Caco-2 (cell line): ENCODE data around the gene RAB10. TPM values are rescaled to one million over a fixed set of nuclear protein-coding genes. Genes with fewer than 3 reads are reported as not detected.

ENCODE experiments used
- BruUV-seq: library from RNA; stranded (reverse); fragments of 400-500 nt; replicated peaks from 2 replicates; lab custom pipeline; 2021; lab: Mats Ljungman, UMichigan
- CTCF ChIA-PET: fragments of 300-600 bp; sonication (Branson Sonifier 250); formaldehyde crosslinking; loops from one replicate; lab custom pipeline; 2022; ENCODE audit warnings: antibody characterized with exemption; lab: Charles Lee
- POLR2A ChIA-PET: fragments of 300-600 bp; sonication (Branson Sonifier 250); formaldehyde crosslinking; loops from one replicate; lab custom pipeline; 2022; ENCODE audit warnings: antibody characterized with exemption; lab: Charles Lee
- DNase-seq, 2 experiments: peaks; one replicate each; pipeline versions ENCODE4 v3.0.0 to v3.0.0-alpha.2; 2020 to 2022
- H3K27me3 ChIP-seq: replicated peaks from 2 replicates; pipeline ENCODE4 v1.6.0; 2011; ENCODE audit warnings: low read length; ENCODE audit not compliant: control insufficient read depth, insufficient read depth
- H3K36me3 ChIP-seq: 2 replicates; pipeline ENCODE4 v1.5.1; 2011; ENCODE audit warnings: low read length; ENCODE audit not compliant: control insufficient read depth, insufficient read depth
- H3K4me1 ChIP-seq: fragments of 250-450 bp; sonication (Bioruptor Pico); 2 replicates; pipeline ENCODE4 v1.5.1; 2020; ENCODE audit warnings: mild to moderate bottlenecking
- H3K4me3 ChIP-seq: 2 replicates; pipeline ENCODE4 v1.5.1; 2011; ENCODE audit warnings: low read depth, mild to moderate bottlenecking, control low read depth, low read length
- H3K9me3 ChIP-seq: fragments of 250-450 bp; sonication (Bioruptor Pico); 2 replicates; pipeline ENCODE4 v1.5.1; 2020; ENCODE audit warnings: mild to moderate bottlenecking, moderate library complexity
- H3K27ac Mint-ChIP-seq: one replicate; pipeline ENCODE4 v1.8.0; 2022; ENCODE audit warnings: mixed read lengths; ENCODE audit not compliant: unreplicated experiment
- H3K27me3 Mint-ChIP-seq: one replicate; pipeline ENCODE4 v1.8.0; 2022; ENCODE audit warnings: mixed read lengths; ENCODE audit not compliant: insufficient read depth, unreplicated experiment
- H3K36me3 Mint-ChIP-seq: one replicate; pipeline ENCODE4 v1.8.0; 2022; ENCODE audit warnings: mild to moderate bottlenecking, mixed read lengths; ENCODE audit not compliant: insufficient read depth, unreplicated experiment
- H3K4me1 Mint-ChIP-seq: one replicate; pipeline ENCODE4 v1.8.0; 2022; ENCODE audit warnings: low read depth, mixed read lengths; ENCODE audit not compliant: unreplicated experiment
- H3K4me3 Mint-ChIP-seq: one replicate; pipeline ENCODE4 v1.8.0; 2022; ENCODE audit warnings: mild to moderate bottlenecking, moderate library complexity, mixed read lengths; ENCODE audit not compliant: unreplicated experiment
- H3K9me3 Mint-ChIP-seq: one replicate; pipeline ENCODE4 v1.8.0; 2022; ENCODE audit warnings: mixed read lengths; ENCODE audit not compliant: unreplicated experiment
- CTCF ChIP-seq, 2 experiments: fragments of 200-600 bp in 1 of 2; IDR thresholded peaks; 1 replicate in 1 of 2; 2 replicates in 1 of 2; pipeline versions ENCODE4 v1.5.1 to v1.8.0; 2011 to 2022; ENCODE audit warnings: antibody characterized with exemption in 1 of 2, control low read depth in 1 of 2, inconsistent platforms in 1 of 2, low read depth in 1 of 2, low read length in 1 of 2, mild to moderate bottlenecking in 1 of 2, moderate library complexity in 1 of 2; ENCODE audit not compliant: insufficient read depth in 1 of 2, severe bottlenecking in 1 of 2, unreplicated experiment in 1 of 2
- intact Hi-C: fragments of 100-400 bp; cut with micrococcal nuclease; formaldehyde crosslinking; loops from one replicate; pipeline ENCODE4 v1.10.0; 2022; ENCODE audit not compliant: unreplicated experiment
- total RNA-seq: library from RNA; stranded (reverse); gene quantifications from 2 replicates; pipeline ENCODE4 v1.2.3, GENCODE V29; 2022

The RAB10 gene
- total RNA-seq, 1 experiment from 2014 or later = 213 TPM

- Mint-ChIP-seq H3K9me3 (no peaks in the 10 kb centered on the region), H3K4me1 (peaks cover 35% of the 10 kb centered on the region), H3K4me3 (no peak overlapping the region), H3K27ac (no peak overlapping the region), H3K27me3 (no peaks in the 10 kb centered on the region), H3K36me3 (peaks cover 76% of the 10 kb centered on the region)
- Histone ChIP-seq H3K36me3 (peaks cover 1% of the 10 kb centered on the region; the same call in 1 of the 2 replicates), H3K4me1 (peaks cover 23% of the 10 kb centered on the region), H3K4me3 (no peak overlapping the region), H3K27me3 (no peaks in the 10 kb centered on the region), H3K9me3 (no peaks in the 10 kb centered on the region)
- intact Hi-C loops = no loop called here
- no TSS peak for BruUV-seq
- no peak for DNase-seq
- ChIA-PET CTCF (no interaction called here), POLR2A (interaction anchor here (0.5 to 1.2 kb wide), 2 partner anchors 19 to 28 kb away, joined by 3 read pairs; partner anchors contain the start of gene RAB10)
- no peak for TF ChIP-seq CTCF (IDR thresholded peaks at IDR 0.05; ENCODE audit: insufficient read depth in 1 of 2, low read depth in 1 of 2, low read length in 1 of 2, severe bottlenecking in 1 of 2, unreplicated experiment in 1 of 2)
These were observed 27.7 kb downstream of the RAB10 start for GRCh38 chr2:26061539-26061938.

- Mint-ChIP-seq H3K27ac (no peak overlapping the region), H3K4me1 (peaks cover 30% of the 10 kb centered on the region), H3K36me3 (peaks cover 66% of the 10 kb centered on the region), H3K9me3 (no peaks in the 10 kb centered on the region), H3K27me3 (no peaks in the 10 kb centered on the region), H3K4me3 (no peak overlapping the region)
- POLR2A ChIA-PET = no interaction called here
- H3K4me1 ChIP-seq = peaks cover 30% of the 10 kb centered on the region
- H3K4me3 ChIP-seq = no peak overlapping the region
- H3K9me3 ChIP-seq = no peaks in the 10 kb centered on the region
- intact Hi-C loops = no loop called here
- no TSS peak for BruUV-seq
- H3K27me3 ChIP-seq = no peaks in the 10 kb centered on the region
- H3K36me3 ChIP-seq = peaks cover 1% of the 10 kb centered on the region; the same call in 1 of the 2 replicates
- no peak for DNase-seq
- CTCF ChIA-PET = no interaction called here
- no peak for TF ChIP-seq CTCF (IDR thresholded peaks at IDR 0.05; ENCODE audit: insufficient read depth in 1 of 2, low read depth in 1 of 2, low read length in 1 of 2, severe bottlenecking in 1 of 2, unreplicated experiment in 1 of 2)
These were observed 31.0 kb downstream of the RAB10 start for GRCh38 chr2:26064846-26065245.

GRCh38 chr2:26067186-26067974, 33.5 kb downstream of the RAB10 start:
- Histone ChIP-seq H3K36me3 (peaks cover 1% of the 10 kb centered on the region; the same call in 1 of the 2 replicates), H3K27me3 (no peaks in the 10 kb centered on the region), H3K4me3 (no peak overlapping the region), H3K9me3 (no peaks in the 10 kb centered on the region), H3K4me1 (peaks cover 25% of the 10 kb centered on the region)
- Mint-ChIP-seq H3K9me3 (no peaks in the 10 kb centered on the region), H3K36me3 (peaks cover 49% of the 10 kb centered on the region), H3K4me1 (peaks cover 30% of the 10 kb centered on the region), H3K27me3 (no peaks in the 10 kb centered on the region), H3K27ac (peak overlapping the region; percentile 55), H3K4me3 (no peak overlapping the region)
- CTCF ChIA-PET = no interaction called here
- no peak for TF ChIP-seq CTCF (IDR thresholded peaks at IDR 0.05; ENCODE audit: insufficient read depth in 1 of 2, low read depth in 1 of 2, low read length in 1 of 2, severe bottlenecking in 1 of 2, unreplicated experiment in 1 of 2)
- POLR2A ChIA-PET = no interaction called here
- DNase-seq = no peak
- intact Hi-C loops = no loop called here
- no TSS peak for BruUV-seq
